HL-60 (cell line): Measurements from ENCODE around the gene TAOK3.
A peak's percentile ranks its signal among the peaks of the same experiment; 100 is the strongest.

Source experiments
- DNase-seq, 2 experiments: peaks; one replicate each; pipeline ENCODE4 v3.0.0-alpha.2; 2010 to 2020; ENCODE audit warnings: low read depth in 1 of 2, low spot score in 1 of 2
- H3K27ac ChIP-seq: fragments of 250-450 bp; sonication (Bioruptor Pico); replicated peaks from 2 replicates; pipeline ENCODE4 v1.5.1; 2020; ENCODE audit warnings: mild to moderate bottlenecking, moderate library complexity
- H3K27me3 ChIP-seq: fragments of 250-450 bp; sonication (Bioruptor Pico); 2 replicates; pipeline ENCODE4 v1.5.1; 2021; ENCODE audit warnings: mild to moderate bottlenecking, moderate library complexity; ENCODE audit not compliant: insufficient read depth, poor library complexity, severe bottlenecking
- H3K4me3 ChIP-seq: replicated peaks from 2 replicates; pipeline ENCODE4 v1.5.1; 2011; ENCODE audit warnings: mild to moderate bottlenecking, control low read depth, low read length; ENCODE audit not compliant: insufficient read depth
- CTCF ChIP-seq: IDR thresholded peaks from one replicate; pipeline ENCODE4 v1.5.1; 2011; ENCODE audit warnings: low read length, control low read depth, inconsistent platforms; ENCODE audit not compliant: insufficient read depth
- GABPA ChIP-seq: IDR thresholded peaks from 2 replicates; pipeline ENCODE4 v1.6.1; 2012; ENCODE audit warnings: low read depth
- POLR2AphosphoS5 ChIP-seq: IDR thresholded peaks from 2 replicates; pipeline ENCODE4 v1.6.1; 2012; ENCODE audit warnings: low read depth
- REST ChIP-seq: IDR thresholded peaks from 2 replicates; pipeline ENCODE4 v1.6.1; 2012; ENCODE audit warnings: low read depth; ENCODE audit not compliant: insufficient replicate concordance
- SPI1 ChIP-seq: IDR thresholded peaks from 2 replicates; pipeline ENCODE4 v1.6.1; 2012; ENCODE audit warnings: low read depth, mild to moderate bottlenecking, borderline replicate concordance

TAOK3 gene

GRCh38 chr12:118398940-118399339 lies 26.2 kb upstream of the TAOK3 start:
- no peaks in the 10 kb centered on the region for H3K27me3 ChIP-seq
- DNase-seq = peak; percentile 35 to 88
- peak overlapping the region; percentile 58 for H3K27ac ChIP-seq
- H3K4me3 ChIP-seq = no peak overlapping the region
- TF ChIP-seq SPI1 = peak; percentile 45; the same call in 1 of the 2 replicates
- no peak for TF ChIP-seq CTCF

- peak in 1 of 2 experiments; percentile 23 for DNase-seq
- H3K4me3 ChIP-seq = no peak overlapping the region
- no peaks in the 10 kb centered on the region for H3K27me3 ChIP-seq
- TF ChIP-seq CTCF (no peak), GABPA (no peak), POLR2AphosphoS5 (no peak), REST (no peak), SPI1 (no peak)
- H3K27ac ChIP-seq = peak overlapping the region; percentile 58
Observed at GRCh38 chr12:118398524-118398923, 25.8 kb upstream of the TAOK3 start.

- DNase-seq = no peak
- Histone ChIP-seq H3K4me3 (no peak overlapping the region), H3K27ac (peak overlapping the region; percentile 58), H3K27me3 (no peaks in the 10 kb centered on the region)
- TF ChIP-seq CTCF = no peak
Observed at GRCh38 chr12:118397708-118398440, 25.2 kb upstream of the TAOK3 start.

GRCh38 chr12:118391836-118392235 lies 19.1 kb upstream of the TAOK3 start:
- Histone ChIP-seq H3K4me3 (no peak overlapping the region), H3K27me3 (no peaks in the 10 kb centered on the region), H3K27ac (no peak overlapping the region)
- TF ChIP-seq SPI1 = no peak
- no peak for TF ChIP-seq REST
- TF ChIP-seq GABPA = no peak
- no peak for TF ChIP-seq POLR2AphosphoS5
- no peak for TF ChIP-seq CTCF
- DNase-seq = no peak
